Bladder microvascular endothelial cell (primary cell): Measurements from ENCODE around the gene TTC24. TPM values are rescaled to one million over a fixed set of nuclear protein-coding genes. Genes with fewer than 3 reads are reported as not detected.

ENCODE experiments used
- total RNA-seq: library from RNA; depleted of rRNA; stranded (reverse); fragments of >200 nt; gene quantifications from 2 replicates; pipeline ENCODE4 v1.2.3, GENCODE V29; 2014

The TTC24 gene
- not detected in 2 replicates for total RNA-seq

GRCh38 chr1:156579472-156579871 is at the start of gene TTC24:
TTC24 (plus strand) TSS chr1:156579723; CDS start chr1:156581365, 1,642 bp downstream.

DNA sequence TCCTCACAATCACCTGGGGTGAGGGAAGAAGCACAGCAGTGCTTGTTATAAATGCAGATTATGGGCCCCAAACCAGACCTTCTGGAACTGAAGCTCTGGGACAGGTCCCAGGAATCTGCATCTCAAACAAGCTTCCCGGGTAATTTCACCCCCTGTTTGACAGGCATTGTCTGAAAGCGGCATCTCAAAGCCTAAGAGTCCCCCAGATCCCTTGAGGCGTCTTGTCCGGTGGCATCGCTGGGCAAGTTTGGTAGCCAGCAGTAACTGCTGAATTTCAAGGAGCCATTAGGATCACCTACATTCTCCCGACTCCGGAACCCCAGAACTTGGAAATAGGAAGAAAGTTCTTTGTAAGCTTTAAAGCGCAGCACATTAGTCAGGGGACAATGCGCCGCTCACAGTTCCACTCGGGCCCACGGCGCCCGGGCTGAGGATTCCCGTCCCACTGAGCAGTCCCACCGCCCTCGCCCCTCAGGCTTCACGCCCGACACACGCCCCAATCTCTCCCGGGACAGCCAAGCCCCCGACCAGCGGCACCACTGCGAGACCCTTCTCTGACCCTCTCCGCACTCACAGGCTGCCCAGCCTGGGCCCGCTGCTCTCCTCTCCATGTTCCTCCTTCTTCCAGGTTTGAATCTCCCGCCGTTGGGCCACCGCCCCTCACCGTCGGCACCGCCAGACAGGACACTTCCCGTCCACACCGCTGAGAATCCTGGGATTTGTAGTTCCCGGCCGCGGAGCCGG is 7.4 kb upstream of the TTC24 start, which contains the start of gene IQGAP3:
Gene IQGAP3, minus strand, starts transcription at position 647 of the 744 bp plus-strand sequence. Its CDS starts 36 bp downstream, at position 611.

DNA sequence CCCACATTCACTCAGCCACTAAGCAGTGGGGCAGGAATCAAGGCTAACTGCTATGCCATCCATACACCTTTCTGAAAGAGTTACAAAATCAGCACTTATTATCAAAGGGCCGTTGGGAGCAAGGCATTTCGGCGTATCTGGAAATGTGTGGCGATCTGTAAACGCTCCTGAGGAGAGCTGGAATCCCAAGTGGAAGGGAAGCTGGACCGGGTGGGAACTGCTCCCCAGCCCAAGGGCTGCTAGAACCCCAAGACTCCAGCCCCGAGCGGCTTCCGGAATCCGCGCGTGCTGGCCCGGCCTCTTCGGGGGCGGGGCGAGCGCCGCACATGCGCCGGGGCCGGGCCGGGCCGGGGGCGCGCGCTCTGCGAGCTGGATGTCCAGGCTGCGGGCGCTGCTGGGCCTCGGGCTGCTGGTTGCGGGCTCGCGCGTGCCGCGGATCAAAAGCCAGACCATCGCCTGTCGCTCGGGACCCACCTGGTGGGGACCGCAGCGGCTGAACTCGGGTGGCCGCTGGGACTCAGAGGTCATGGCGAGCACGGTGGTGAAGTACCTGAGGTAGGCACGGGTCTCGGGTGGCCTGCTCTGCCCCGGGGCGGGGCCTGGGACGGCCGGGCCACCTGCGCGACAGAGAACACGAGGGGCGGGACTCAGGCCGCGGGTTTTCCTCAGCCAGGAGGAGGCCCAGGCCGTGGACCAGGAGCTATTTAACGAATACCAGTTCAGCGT is 12.1 kb downstream of the TTC24 start, which contains the start of gene NAXE:
Gene NAXE, plus strand, starts transcription at position 345 of the 726 bp plus-strand sequence. Its CDS starts 29 bp downstream, at position 374.

DNA sequence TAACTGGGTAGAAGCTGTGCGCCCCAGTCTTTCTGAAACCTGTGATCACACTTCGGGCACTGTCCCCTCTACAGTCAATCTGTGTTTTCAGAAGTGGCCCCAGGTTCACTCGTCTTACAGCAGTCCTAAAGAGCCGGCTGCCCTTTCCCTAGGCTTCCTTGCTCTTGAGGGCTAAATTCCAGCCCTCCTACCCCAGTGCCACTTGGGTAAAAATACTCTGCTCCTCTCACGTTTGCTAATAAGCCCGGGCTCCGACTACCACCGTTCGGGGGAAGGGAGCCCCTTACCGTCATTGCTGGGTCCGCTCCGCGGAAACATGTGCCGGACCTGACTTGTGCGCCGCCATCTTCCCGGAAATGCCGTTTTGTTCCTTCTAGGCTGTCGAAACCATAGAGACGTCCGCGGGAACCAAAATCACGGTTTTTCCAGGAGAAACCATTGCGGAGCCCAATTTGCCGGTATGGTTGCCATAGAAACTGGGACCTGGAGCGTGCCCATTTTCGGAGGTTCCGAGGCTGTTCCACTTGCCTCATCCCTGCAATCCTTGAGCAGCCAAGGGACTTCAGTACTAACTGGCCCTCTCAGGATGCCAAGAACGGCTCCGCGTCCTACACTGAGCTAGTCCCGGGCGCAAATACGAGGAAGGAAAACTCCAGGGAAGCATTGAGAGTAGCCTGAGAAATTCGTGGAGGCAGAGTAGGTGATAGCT is 21.8 kb downstream of the TTC24 start, which contains the start of gene GPATCH4:
Gene GPATCH4, minus strand, starts transcription at position 358 of the 709 bp plus-strand sequence.

DNA sequence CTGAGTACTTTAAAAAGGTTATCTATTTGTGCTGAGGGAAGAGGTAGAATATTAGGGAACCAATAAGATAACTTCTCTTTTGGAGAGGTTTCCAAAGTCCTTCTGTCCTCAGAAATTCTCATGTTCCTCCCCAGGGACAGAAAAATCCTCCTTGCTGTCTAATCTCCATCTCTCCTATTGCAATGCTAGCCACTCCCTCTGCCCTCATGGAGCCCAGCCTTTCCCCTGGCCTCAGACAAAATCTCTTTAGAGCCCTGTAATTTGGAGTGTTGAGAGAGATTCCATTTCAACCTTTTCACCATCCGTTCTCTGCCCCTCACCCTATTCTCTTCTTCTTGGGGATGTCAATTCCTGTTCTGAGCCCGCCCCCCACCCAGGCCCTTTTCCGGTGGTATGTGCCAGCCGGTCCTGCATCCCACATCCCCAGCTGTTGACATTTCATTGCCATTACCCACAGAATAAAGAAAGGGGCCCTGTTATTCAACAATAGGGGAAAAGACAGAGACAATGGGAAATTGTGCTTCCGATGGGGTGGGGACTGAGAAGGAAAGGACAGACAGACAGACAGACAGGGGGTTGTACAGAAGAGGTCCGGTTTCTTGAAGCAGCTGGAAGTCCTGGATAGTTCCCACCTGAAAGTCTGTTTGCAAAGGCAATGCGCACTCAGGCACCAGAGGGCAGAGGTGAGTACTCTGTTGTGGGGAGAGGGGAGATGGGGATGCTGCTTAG is 39.5 kb downstream of the TTC24 start, which contains the start of gene HAPLN2:
Gene HAPLN2, plus strand, starts transcription at position 563 of the 729 bp plus-strand sequence. CDS start 4,076 bp downstream, outside the sequence.

Other genes with a start within 250 kb of the TTC24 start
- 453 and 492 TPM in 2 replicates for gene CCT3, start 241.4 kb upstream of the TTC24 start, total RNA-seq
- 0.32 TPM in 1 of 2 replicates, not detected in the other for gene TSACC, start 241.2 kb upstream of the TTC24 start, total RNA-seq
- not detected in 2 replicates for gene RHBG, start 210.5 kb upstream of the TTC24 start, total RNA-seq
- 4.7 and 11.6 TPM in 2 replicates for gene MEF2D, start 78.9 kb upstream of the TTC24 start, total RNA-seq
- 17.2 and 21.5 TPM in 2 replicates for gene IQGAP3, start 7.2 kb upstream of the TTC24 start, total RNA-seq
- 52.5 and 61.0 TPM in 2 replicates for gene NAXE, start 12.1 kb downstream of the TTC24 start, total RNA-seq
- gene GPATCH4, start 21.8 kb downstream of the TTC24 start, total RNA-seq: 11.2 and 25.0 TPM in 2 replicates
- gene HAPLN2, start 39.7 kb downstream of the TTC24 start, total RNA-seq: not detected in 2 replicates
- not detected in 2 replicates for gene BCAN, start 62.4 kb downstream of the TTC24 start, total RNA-seq
- 81.5 and 125 TPM in 2 replicates for gene NES, start 97.7 kb downstream of the TTC24 start, total RNA-seq
- gene CRABP2, start 125.9 kb downstream of the TTC24 start, total RNA-seq: not detected in 2 replicates
- gene METTL25B, start 148.7 kb downstream of the TTC24 start, total RNA-seq: 5.7 and 13.2 TPM in 2 replicates
- 4.4 and 9.9 TPM in 2 replicates for gene ISG20L2, start 149.0 kb downstream of the TTC24 start, total RNA-seq
- gene MRPL24, start 161.4 kb downstream of the TTC24 start, total RNA-seq: 38.3 and 49.1 TPM in 2 replicates
- gene HDGF, start 172.0 kb downstream of the TTC24 start, total RNA-seq: 155 and 276 TPM in 2 replicates
- gene PRCC, start 187.8 kb downstream of the TTC24 start, total RNA-seq: 8.1 and 16.3 TPM in 2 replicates
- gene SH2D2A, start 237.1 kb downstream of the TTC24 start, total RNA-seq: not detected in 2 replicates